ENCODE measurements around the gene TBC1D22A. TPM values are rescaled to one million over a fixed set of nuclear protein-coding genes. Genes with fewer than 3 reads are reported as not detected.

TBC1D22A gene
- polyA plus RNA-seq, 1 of the 3 experiments (the other 2 are of a cell fraction): 16.5 TPM

DNA sequence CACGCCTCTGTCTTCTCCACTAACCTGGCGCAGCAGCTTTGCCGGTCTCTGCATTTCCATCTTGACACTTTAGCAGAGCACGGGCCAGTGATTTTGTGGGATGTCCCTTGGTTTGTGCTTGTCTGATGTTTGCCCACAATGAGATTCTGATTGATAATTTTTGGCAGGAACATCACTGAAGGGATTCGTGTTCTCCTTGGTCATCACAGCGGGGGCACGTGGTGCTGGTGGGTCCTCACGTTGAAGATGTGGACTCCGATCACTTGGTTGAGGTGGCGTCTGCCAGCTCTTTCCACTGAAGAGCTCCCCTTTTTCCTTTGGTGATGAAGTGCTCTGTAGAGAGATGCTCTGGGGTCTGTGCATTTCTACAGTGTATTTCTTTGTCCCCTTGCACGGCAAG is 37.2 kb downstream of the TBC1D22A start:
- H3F3A ChIP-seq (replicated peaks; ENCODE audit: insufficient read depth): peaks cover 6% of the 10 kb centered on the region
- H3K4me1 ChIP-seq (ENCODE audit: control insufficient read depth in 1 of 2, insufficient read depth in 2 of 2, low read depth in 1 of 2, low read length in 1 of 2): peaks cover 0 to 3% of the 10 kb centered on the region in 2 experiments; a peak in 1 of 4 replicates
- no peak overlapping the region for H3K4me2 ChIP-seq
- peaks cover 17% of the 10 kb centered on the region for H4K20me1 ChIP-seq (ENCODE audit: insufficient read depth)
- no peak overlapping the region for H3K4me3 ChIP-seq (ENCODE audit: low read depth in 2 of 2, low read length in 1 of 2)
- peaks cover 12 to 30% of the 10 kb centered on the region in 2 experiments for H3K36me3 ChIP-seq (replicated peaks in 1 of 2; ENCODE audit: control insufficient read depth in 1 of 2, insufficient read depth in 2 of 2, low read length in 1 of 2)
- H3K27me3 ChIP-seq (ENCODE audit: insufficient read depth): no peaks in the 10 kb centered on the region
- WGBS (ENCODE audit: low lambda C conversion rate): 90% methylated on average over 11 of the region's 11 CpGs
- H3K9me2 ChIP-seq: no peaks in the 10 kb centered on the region
- POLR2A ChIA-PET: no interaction called here
- no peak for DNase-seq
- peaks cover 3% of the 10 kb centered on the region; the same call in 1 of the 2 replicates for H3K79me2 ChIP-seq (ENCODE audit: insufficient read depth)
- no peak overlapping the region for H3K9ac ChIP-seq
- H3K27ac ChIP-seq (ENCODE audit: low read depth in 2 of 2, low read length in 1 of 2): no peak overlapping the region
- CTCF ChIA-PET: interaction anchor here (0.8 to 2.2 kb wide), 11 partner anchors 11 to 369 kb away, joined by 3 to 10 read pairs (median 3); no protein-coding TSS in a partner anchor
- TF ChIP-seq, protein P1, sequence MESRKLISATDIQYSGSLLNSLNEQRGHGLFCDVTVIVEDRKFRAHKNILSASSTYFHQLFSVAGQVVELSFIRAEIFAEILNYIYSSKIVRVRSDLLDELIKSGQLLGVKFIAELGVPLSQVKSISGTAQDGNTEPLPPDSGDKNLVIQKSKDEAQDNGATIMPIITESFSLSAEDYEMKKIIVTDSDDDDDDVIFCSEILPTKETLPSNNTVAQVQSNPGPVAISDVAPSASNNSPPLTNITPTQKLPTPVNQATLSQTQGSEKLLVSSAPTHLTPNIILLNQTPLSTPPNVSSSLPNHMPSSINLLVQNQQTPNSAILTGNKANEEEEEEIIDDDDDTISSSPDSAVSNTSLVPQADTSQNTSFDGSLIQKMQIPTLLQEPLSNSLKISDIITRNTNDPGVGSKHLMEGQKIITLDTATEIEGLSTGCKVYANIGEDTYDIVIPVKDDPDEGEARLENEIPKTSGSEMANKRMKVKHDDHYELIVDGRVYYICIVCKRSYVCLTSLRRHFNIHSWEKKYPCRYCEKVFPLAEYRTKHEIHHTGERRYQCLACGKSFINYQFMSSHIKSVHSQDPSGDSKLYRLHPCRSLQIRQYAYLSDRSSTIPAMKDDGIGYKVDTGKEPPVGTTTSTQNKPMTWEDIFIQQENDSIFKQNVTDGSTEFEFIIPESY (IDR thresholded peaks at IDR 0.05; ENCODE audit: borderline replicate concordance, low read depth): no peak
- TF ChIP-seq TCF12 (IDR thresholded peaks at IDR 0.05) (no peak), EZH2phosphoT487 (IDR thresholded peaks at IDR 0.05; ENCODE audit: borderline replicate concordance, low read depth) (no peak)
- no peaks in the 10 kb centered on the region for H3K9me3 ChIP-seq
- H2AFZ ChIP-seq (ENCODE audit: low read depth): no peak overlapping the region

GRCh38 chr22:46800102-46800857 is 37.8 kb downstream of the TBC1D22A start:
- 94% methylated on average over 18 of the region's 19 CpGs for WGBS (ENCODE audit: low lambda C conversion rate)
- Histone ChIP-seq H3K9me2 (no peaks in the 10 kb centered on the region), H3K27ac (ENCODE audit: low read depth in 2 of 2, low read length in 1 of 2) (no peak overlapping the region), H3K9me3 (no peaks in the 10 kb centered on the region), H4K20me1 (ENCODE audit: insufficient read depth) (peaks cover 17% of the 10 kb centered on the region), H3K4me1 (ENCODE audit: control insufficient read depth in 1 of 2, insufficient read depth in 2 of 2, low read depth in 1 of 2, low read length in 1 of 2) (peaks cover 0 to 3% of the 10 kb centered on the region in 2 experiments; a peak in 1 of 4 replicates), H3F3A (replicated peaks; ENCODE audit: insufficient read depth) (peaks cover 6% of the 10 kb centered on the region), H3K4me2 (no peak overlapping the region), H3K36me3 (replicated peaks in 1 of 2; ENCODE audit: control insufficient read depth in 1 of 2, insufficient read depth in 2 of 2, low read length in 1 of 2) (peaks cover 12 to 31% of the 10 kb centered on the region in 2 experiments), H3K79me2 (ENCODE audit: insufficient read depth) (peaks cover 3% of the 10 kb centered on the region; the same call in 1 of the 2 replicates), H3K4me3 (ENCODE audit: low read depth in 2 of 2, low read length in 1 of 2) (no peak overlapping the region), H2AFZ (ENCODE audit: low read depth) (no peak overlapping the region), H3K27me3 (ENCODE audit: insufficient read depth) (no peaks in the 10 kb centered on the region), H3K9ac (no peak overlapping the region)
- DNase-seq: no peak
- ChIA-PET CTCF (interaction anchor here (1.2 to 2.2 kb wide), 3 partner anchors 13 to 236 kb away, joined by 3 to 10 read pairs (median 5); no protein-coding TSS in a partner anchor), POLR2A (no interaction called here)
- TF ChIP-seq, protein P2, sequence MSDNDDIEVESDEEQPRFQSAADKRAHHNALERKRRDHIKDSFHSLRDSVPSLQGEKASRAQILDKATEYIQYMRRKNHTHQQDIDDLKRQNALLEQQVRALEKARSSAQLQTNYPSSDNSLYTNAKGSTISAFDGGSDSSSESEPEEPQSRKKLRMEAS (IDR thresholded peaks at IDR 0.05; ENCODE audit: low read depth): no peak
- TF ChIP-seq YY1 (IDR thresholded peaks at IDR 0.05; ENCODE audit: low read depth) (no peak), ELF1 (IDR thresholded peaks at IDR 0.05) (no peak), MEF2A (IDR thresholded peaks at IDR 0.05; ENCODE audit: borderline replicate concordance, low read depth) (no peak), RAD21 (IDR thresholded peaks at IDR 0.05; ENCODE audit: low read length) (no peak), CHD2 (IDR thresholded peaks at IDR 0.05; ENCODE audit: low read length, partially characterized antibody) (no peak), USF2 (IDR thresholded peaks at IDR 0.05; ENCODE audit: borderline replicate concordance, low read depth, low read length) (no peak), TEAD4 (IDR thresholded peaks at IDR 0.05; ENCODE audit: borderline replicate concordance, insufficient read depth) (no peak), SIN3A (IDR thresholded peaks at IDR 0.05; ENCODE audit: borderline replicate concordance, low read depth, low read length) (no peak), GATA2 (CRISPR knock-in tag; IDR thresholded peaks at IDR 0.05) (no peak), USF1 (IDR thresholded peaks at IDR 0.05; ENCODE audit: borderline replicate concordance, low read depth) (no peak), TCF12 (IDR thresholded peaks at IDR 0.05) (no peak)
- TF ChIP-seq, protein P1 (IDR thresholded peaks at IDR 0.05; ENCODE audit: borderline replicate concordance, low read depth): no peak
- TF ChIP-seq, protein P3, sequence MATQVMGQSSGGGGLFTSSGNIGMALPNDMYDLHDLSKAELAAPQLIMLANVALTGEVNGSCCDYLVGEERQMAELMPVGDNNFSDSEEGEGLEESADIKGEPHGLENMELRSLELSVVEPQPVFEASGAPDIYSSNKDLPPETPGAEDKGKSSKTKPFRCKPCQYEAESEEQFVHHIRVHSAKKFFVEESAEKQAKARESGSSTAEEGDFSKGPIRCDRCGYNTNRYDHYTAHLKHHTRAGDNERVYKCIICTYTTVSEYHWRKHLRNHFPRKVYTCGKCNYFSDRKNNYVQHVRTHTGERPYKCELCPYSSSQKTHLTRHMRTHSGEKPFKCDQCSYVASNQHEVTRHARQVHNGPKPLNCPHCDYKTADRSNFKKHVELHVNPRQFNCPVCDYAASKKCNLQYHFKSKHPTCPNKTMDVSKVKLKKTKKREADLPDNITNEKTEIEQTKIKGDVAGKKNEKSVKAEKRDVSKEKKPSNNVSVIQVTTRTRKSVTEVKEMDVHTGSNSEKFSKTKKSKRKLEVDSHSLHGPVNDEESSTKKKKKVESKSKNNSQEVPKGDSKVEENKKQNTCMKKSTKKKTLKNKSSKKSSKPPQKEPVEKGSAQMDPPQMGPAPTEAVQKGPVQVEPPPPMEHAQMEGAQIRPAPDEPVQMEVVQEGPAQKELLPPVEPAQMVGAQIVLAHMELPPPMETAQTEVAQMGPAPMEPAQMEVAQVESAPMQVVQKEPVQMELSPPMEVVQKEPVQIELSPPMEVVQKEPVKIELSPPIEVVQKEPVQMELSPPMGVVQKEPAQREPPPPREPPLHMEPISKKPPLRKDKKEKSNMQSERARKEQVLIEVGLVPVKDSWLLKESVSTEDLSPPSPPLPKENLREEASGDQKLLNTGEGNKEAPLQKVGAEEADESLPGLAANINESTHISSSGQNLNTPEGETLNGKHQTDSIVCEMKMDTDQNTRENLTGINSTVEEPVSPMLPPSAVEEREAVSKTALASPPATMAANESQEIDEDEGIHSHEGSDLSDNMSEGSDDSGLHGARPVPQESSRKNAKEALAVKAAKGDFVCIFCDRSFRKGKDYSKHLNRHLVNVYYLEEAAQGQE (IDR thresholded peaks at IDR 0.05; ENCODE audit: low read depth, low read length): no peak
